ENCODE data around the gene ETV3L.

ETV3L gene

GRCh38 chr1:157091668-157092273, 7.8 kb downstream of the ETV3L start:
- ATAC-seq: no peak
- TF ChIP-seq GLIS3 (CRISPR knock-in tag; IDR thresholded peaks at IDR 0.05) (no peak), ZNF70 (CRISPR knock-in tag; IDR thresholded peaks at IDR 0.05) (no peak), TCF4 (CRISPR knock-in tag; IDR thresholded peaks at IDR 0.05; ENCODE audit: borderline replicate concordance) (no peak), ZFP3 (CRISPR knock-in tag; IDR thresholded peaks at IDR 0.05) (no peak), CREB5 (CRISPR knock-in tag; IDR thresholded peaks at IDR 0.05; ENCODE audit: low read depth) (no peak), CSDC2 (CRISPR knock-in tag; IDR thresholded peaks at IDR 0.05) (no peak), ZNF8 (CRISPR knock-in tag; IDR thresholded peaks at IDR 0.05) (no peak), ZC3H10 (CRISPR knock-in tag; IDR thresholded peaks at IDR 0.05) (no peak), ESRRG (CRISPR knock-in tag; IDR thresholded peaks at IDR 0.05) (no peak), BACH2 (CRISPR knock-in tag; IDR thresholded peaks at IDR 0.05; ENCODE audit: borderline replicate concordance) (no peak), TSHZ2 (CRISPR knock-in tag; IDR thresholded peaks at IDR 0.05) (no peak), OSR1 (CRISPR knock-in tag; IDR thresholded peaks at IDR 0.05) (no peak), ZFP30 (CRISPR knock-in tag; IDR thresholded peaks at IDR 0.05) (no peak), RARB (CRISPR knock-in tag; IDR thresholded peaks at IDR 0.05) (no peak), PPARA (CRISPR knock-in tag; IDR thresholded peaks at IDR 0.05; ENCODE audit: borderline replicate concordance) (no peak), SNAI2 (CRISPR knock-in tag; IDR thresholded peaks at IDR 0.05) (no peak), ISL1 (CRISPR knock-in tag; IDR thresholded peaks at IDR 0.05) (no peak), POU6F1 (CRISPR knock-in tag; IDR thresholded peaks at IDR 0.05; ENCODE audit: borderline replicate concordance, low read depth) (no peak), ZNF565 (CRISPR knock-in tag; conservative IDR thresholded peaks at IDR 0.05; ENCODE audit: low read depth) (no peak), TOX (CRISPR knock-in tag; IDR thresholded peaks at IDR 0.05; ENCODE audit: borderline replicate concordance) (no peak)

DNA sequence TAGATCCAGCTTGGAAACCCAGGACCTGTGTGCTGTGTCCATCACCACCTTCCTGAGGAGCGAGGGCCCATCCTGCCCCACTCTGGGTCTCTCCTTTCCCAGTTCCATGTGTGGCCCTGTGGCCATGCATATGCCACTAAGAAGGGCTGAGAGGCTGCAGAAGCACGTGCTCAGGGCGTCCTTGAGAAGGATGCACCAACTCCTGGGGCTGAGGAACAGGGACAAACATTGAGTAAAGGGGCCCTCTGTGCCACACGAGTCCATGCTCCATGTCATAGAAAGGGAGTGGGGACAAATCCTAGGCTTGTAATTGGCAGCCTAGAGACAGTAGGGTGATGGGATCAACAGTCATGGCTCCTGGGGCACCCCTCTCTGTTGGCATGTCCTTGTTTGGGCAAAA, 8.4 kb downstream of the ETV3L start:
- no peak for ATAC-seq
- TF ChIP-seq CSDC2 (CRISPR knock-in tag; IDR thresholded peaks at IDR 0.05) (no peak), TOX (CRISPR knock-in tag; IDR thresholded peaks at IDR 0.05; ENCODE audit: borderline replicate concordance) (no peak), TCF4 (CRISPR knock-in tag; IDR thresholded peaks at IDR 0.05; ENCODE audit: borderline replicate concordance) (no peak), ARNTL (CRISPR knock-in tag; IDR thresholded peaks at IDR 0.05; ENCODE audit: borderline replicate concordance, low read depth) (no peak), SNAI2 (CRISPR knock-in tag; IDR thresholded peaks at IDR 0.05) (no peak), ZNF565 (CRISPR knock-in tag; conservative IDR thresholded peaks at IDR 0.05; ENCODE audit: low read depth) (no peak), ESRRG (CRISPR knock-in tag; IDR thresholded peaks at IDR 0.05) (no peak), ZFP3 (CRISPR knock-in tag; IDR thresholded peaks at IDR 0.05) (no peak), ZNF8 (CRISPR knock-in tag; IDR thresholded peaks at IDR 0.05) (no peak), ZFP30 (CRISPR knock-in tag; IDR thresholded peaks at IDR 0.05) (no peak), ISL1 (CRISPR knock-in tag; IDR thresholded peaks at IDR 0.05) (no peak), ZNF70 (CRISPR knock-in tag; IDR thresholded peaks at IDR 0.05) (no peak), CREB5 (CRISPR knock-in tag; IDR thresholded peaks at IDR 0.05; ENCODE audit: low read depth) (no peak), OSR1 (CRISPR knock-in tag; IDR thresholded peaks at IDR 0.05) (no peak), TSHZ2 (CRISPR knock-in tag; IDR thresholded peaks at IDR 0.05) (no peak)

All from SK-N-SH treated with all-trans-retinoic acid at 6 μM for 48 hours (cell line).